Measurements from ENCODE around the gene WDR90.

Gene WDR90

DNA sequence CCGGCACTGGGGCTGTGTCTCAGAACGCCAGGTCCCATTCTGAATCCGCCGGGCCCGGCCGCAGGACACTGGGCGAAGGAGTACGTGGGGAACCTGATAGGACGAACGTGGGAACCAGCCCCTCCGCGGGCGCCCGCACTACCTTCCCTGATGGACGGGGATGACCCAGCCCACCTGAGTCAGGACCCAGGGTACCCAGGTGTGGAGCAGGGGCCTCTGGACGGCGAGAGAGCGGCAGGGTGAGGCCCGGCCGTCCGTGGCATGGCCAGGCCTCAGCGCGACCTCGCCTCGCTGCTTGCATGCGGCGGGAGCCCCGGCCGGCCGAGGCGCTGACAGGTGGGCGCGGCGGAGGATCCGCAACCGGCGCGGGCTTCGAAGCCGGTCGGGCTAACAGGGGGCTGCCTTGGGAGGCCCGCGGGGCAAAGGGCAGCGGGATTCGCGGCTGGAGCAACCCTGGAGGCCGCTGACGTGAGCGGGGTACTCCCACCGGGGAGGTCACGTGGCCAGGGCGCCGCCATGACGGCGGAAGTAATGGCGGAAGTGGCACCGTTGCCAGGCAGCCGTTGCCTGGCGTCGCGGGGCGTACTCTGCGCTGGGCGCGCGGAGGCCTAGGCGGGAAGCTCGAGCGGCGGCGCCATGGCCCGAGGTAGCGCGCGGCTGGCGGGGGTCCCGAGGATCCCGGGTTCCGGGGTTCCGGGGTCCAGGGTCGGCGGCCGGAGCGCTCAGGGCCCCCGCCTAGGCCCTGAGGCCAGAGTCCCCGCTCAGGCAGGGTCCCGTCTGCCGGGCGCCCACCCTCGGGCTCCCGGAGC, at the start of gene WDR90:
Gene WDR90 (plus strand): TSS at position 585 of the 809 bp plus-strand sequence. CDS start 52 bp downstream, at position 637.
- peak within 1 kb of the TSS; percentile 50 for H3K4me3 ChIP-seq (ENCODE audit: low read depth, low read length)

DNA sequence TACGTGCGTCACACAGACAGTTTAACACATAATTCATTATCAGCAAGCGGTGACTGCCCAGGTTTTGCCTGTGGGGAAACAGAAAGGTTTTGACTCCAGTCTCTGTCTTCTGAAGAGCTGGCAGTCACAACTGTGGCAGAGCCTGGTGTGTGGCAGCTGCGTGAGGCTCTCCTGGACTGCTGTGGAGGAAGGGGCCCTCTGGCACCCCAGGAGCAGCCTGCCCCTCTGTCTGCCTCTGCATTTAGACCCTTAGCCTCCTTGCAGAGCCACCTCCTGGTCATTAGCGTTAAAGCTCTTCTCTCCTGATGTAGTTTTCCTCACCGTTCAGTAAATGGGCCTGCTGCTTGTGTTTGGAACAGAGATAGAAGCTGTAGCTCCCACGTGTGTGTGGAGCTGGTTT, 48.4 kb upstream of the WDR90 start:
- no peak overlapping the region for H3K4me3 ChIP-seq (ENCODE audit: low read depth, low read length)

DNA sequence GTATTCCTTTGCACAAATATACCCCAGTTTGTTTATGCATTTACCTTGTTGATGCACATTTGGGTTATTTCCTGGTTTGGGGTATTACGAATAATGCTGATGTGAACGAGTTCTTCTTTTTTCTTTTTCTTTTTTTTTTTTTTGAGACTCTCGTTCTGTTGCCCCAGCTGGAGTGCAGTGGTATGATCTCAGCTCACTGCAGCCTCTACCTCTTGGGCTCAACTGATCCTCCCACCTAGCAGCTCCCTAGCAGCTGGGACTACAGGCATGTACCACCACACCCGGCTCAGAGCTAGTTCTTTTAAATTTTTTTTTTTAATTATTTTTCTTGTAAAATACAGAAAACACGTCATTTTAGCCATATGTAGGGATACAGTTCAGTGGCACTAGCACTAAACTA, 45.2 kb upstream of the WDR90 start:
- no peak overlapping the region for H3K4me3 ChIP-seq (ENCODE audit: low read depth, low read length)

DNA sequence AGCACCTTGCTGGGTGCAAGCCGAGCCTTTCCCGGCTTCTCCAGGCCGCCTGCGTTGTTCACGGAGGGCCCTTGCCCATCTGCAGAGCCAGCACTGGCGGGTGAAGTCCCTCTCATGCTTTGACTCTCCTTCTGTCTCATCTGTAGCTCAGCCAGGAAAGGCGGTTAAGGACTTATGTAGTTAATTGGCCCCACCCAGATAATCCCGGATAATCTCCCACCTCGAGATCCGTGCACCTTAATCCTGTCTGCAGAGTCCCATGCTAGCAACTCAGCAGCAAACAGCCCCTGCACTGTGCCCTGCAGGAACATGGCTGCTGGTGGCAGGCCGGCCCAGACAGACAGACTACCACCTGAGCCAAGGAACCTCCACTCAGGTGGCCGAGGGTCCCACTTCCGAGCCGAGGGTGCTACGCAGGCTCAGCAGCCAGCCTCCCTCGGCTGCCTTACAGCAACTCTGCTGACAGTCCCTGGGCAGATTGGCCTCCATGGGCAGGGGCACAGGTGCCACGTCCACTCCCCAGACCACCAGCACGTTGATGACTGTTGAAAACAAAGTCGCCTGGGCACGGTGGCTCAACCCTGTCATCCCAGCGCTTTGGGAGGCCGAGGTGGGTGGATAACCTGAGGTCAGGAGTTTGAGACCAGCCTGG, 42.4 kb upstream of the WDR90 start:
- H3K4me3 ChIP-seq (ENCODE audit: low read depth, low read length): no peak overlapping the region

DNA sequence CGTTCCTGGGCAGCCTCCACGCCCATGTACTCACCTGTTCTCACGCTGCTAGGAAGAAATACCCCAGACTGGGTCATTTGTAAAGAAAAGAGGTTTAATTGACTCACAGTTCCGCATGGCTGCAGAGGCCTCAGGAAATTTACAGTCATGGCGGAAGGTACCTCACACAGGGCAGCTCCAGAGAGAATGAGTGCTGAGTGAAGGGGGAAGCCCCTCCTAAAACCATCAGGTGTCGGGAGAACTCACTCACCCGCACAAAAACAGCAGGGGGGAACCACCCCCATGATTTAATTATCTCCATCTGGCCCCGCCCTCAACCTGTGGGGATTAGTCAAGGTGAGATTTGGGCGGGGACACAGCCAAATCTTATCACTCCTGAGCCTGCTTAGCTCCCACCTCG, 41.1 kb upstream of the WDR90 start:
- H3K4me3 ChIP-seq (ENCODE audit: low read depth, low read length): no peak overlapping the region

DNA sequence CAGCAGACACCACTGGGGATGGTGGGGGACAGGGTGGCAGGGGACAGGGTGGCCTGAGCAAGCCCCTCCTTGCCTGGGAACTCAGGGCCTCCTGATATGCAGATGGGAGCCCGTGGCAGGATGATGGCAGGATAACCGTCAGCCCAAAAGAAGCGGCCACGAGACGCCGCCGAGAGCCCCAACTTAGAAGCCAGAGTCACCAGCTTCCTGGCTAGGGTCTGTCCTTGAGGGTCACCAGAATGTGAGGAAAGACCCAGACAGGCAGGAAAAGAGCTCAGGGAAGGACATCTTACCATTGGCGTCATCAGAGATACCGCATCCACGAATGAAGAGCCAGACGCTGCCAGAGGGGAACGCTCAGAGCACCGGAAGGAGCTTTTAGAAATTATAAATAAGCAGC, 39.8 kb upstream of the WDR90 start:
- H3K4me3 ChIP-seq (ENCODE audit: low read depth, low read length): no peak overlapping the region

DNA sequence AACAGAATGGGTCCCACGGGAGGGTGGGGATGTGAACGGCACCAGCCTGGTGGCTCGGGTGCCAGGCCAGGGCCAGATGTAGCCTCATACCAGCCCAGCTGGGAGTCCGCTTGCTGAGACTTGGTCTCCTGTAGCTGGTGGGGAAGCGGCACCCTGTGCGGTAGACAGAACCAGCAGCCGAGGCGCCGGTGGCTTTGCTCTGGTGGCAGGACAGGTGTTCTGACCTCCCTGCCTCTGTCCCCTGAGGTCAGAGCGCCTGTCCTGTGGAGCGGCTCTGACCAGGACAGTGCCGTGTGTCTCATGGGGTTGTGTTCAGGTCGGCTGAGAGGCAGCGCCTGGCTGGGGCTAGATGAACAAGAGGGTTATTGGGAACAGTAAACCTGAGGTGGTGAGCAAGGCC, 39.2 kb upstream of the WDR90 start:
- H3K4me3 ChIP-seq (ENCODE audit: low read depth, low read length): no peak overlapping the region

DNA sequence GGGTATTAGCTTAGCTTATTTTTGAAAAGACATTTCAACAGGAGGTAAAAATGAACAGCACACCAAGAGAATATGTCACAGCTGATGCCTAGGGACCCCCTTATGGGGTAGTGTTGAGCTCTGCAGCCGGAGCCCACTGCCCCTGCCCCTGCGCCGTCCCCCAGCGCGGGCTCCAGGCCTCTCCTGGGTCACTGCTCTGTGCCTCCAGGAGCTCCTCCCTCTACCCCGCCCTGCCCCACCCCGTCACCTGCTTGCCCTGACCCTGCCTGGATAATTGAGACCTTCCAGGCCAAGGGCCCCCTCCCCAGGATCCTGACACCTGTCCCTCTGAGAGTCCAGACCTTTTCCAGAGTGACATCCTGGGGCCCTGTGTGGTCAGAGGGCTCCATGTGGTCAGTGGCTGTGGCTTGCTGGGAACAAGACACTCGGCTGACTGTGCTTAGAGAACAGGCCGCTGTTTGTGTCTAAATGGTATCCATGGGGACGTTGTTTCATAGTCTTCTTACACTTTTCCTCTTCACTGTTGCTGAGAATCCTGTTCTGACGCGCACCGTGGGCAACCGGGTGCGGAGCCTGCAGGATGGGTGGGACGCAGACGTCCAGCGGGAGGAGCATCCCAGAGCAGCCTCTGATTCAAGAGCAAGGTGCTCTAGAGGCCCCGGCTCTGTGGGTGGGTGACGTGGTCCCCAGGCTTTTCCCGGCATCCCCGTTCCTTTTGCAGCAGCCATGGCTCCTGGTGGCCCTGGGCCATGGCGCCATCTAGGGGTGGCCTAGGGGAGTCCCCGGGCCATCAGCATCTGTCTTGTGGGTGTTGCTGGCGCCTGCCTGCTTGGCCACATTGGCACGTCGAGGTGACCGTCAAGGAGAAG, 38.4 kb upstream of the WDR90 start:
- H3K4me3 ChIP-seq (ENCODE audit: low read depth, low read length): no peak overlapping the region

DNA sequence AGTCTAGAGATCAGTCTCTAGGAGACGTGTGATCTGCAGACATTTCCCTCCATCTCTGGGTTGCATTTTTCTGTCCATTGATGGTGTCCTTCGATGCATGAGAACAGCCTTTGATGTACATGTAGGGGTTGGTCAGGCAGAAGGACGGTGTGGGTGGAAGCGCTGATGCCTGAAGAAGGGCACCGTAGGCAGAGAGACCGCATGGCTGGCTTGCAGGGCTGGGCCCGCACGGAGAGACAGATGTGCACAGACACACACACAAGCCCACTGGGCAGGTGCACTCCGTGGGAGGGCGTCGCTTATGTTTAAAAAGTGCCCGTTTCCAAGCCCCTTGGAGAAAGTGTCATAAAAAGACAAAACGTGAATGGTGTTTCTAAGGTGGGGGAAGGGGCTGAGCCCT, 34.0 kb upstream of the WDR90 start:
- H3K4me3 ChIP-seq (ENCODE audit: low read depth, low read length): no peak overlapping the region

DNA sequence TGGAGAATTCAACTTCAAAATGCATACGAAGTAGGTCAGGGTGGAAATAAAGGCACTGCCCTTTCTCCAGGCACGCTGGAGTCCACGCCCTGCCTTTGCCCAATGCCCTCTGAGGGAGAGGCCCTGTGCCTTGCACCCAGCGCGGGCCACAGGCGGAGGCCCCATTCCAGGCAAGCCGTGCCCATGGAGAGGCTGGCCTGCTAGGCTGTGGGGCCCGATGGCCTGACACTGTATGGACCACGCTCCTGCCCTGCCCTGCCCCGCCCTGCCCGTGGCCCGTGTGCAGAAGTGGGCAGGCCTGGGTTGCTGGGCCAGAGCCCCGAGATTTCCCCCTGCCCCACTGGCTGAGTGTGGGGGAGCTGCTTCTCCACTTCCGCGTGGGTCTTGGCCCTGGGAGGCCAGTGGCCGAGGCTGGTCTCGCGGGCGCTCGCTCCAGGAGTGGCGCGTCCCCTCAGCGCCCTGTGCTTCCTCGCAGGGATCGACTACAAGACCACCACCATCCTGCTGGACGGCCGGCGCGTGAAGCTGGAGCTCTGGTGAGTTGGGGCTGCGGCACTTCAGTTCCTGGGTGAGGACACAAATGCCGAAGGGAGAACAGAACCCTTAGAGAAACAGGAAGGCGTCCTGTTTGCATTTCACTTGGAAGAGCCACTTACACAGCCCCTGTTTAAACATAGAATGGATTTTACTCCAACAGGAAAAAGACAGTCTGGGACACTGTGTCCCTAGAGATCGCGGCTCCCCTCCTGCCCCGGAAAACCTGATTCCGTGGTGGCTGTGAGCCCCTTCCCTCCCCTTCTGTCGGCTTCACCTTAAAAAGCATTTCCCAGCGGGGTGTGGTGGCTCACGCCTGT, 32.2 kb upstream of the WDR90 start:
- H3K4me3 ChIP-seq (ENCODE audit: low read depth, low read length): no peak overlapping the region

DNA sequence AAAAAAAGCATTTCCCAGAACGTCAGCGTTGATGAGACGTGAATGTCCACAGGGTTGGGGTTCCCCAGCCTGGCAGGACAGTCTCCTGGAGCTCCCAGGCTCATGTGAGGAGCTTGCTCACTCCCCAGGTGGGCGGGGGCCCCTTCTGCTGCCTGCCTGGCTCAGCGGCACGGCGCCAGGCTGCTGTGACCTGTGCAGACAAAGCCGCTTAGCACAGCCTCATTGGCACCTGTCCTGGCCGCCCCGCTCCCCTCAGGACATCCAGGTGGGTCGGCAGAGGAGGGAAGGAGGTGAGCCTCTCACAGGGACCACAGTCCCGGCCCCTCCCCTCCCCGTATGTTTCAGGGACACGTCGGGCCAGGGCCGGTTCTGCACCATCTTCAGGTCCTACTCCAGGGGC, 31.3 kb upstream of the WDR90 start:
- H3K4me3 ChIP-seq (ENCODE audit: low read depth, low read length): no peak overlapping the region

DNA sequence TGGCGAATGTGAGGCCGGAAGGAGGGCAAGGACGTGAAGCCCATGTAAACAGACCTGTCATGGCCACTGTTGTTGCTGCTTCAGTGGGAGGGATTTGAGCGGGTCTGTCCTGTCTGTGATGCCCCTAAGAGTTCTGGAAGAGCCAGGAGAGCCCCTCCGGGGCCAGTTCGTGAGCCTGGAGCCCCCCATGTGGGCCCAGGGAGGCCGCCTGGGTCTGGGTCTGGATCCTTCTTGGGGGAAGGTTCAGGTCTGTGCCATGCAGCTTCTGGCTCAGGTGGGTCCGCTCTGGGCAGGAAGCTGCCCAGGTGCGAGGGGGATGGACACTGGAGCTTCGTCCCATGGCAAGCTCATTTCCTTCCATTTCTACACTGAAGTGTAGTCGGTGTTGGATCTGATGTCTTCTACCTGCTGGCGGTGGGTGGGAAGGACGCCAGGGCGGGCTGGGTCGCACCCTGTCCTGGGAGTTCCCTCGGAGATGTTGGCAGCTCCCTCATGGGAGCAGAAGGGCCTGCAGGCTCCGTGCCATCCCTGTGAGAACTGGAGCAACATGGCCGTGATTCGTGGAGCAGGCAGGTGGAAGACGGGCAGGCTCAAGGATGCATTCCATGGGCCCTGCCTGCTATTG, 29.6 kb upstream of the WDR90 start:
- no peak overlapping the region for H3K4me3 ChIP-seq (ENCODE audit: low read depth, low read length)

DNA sequence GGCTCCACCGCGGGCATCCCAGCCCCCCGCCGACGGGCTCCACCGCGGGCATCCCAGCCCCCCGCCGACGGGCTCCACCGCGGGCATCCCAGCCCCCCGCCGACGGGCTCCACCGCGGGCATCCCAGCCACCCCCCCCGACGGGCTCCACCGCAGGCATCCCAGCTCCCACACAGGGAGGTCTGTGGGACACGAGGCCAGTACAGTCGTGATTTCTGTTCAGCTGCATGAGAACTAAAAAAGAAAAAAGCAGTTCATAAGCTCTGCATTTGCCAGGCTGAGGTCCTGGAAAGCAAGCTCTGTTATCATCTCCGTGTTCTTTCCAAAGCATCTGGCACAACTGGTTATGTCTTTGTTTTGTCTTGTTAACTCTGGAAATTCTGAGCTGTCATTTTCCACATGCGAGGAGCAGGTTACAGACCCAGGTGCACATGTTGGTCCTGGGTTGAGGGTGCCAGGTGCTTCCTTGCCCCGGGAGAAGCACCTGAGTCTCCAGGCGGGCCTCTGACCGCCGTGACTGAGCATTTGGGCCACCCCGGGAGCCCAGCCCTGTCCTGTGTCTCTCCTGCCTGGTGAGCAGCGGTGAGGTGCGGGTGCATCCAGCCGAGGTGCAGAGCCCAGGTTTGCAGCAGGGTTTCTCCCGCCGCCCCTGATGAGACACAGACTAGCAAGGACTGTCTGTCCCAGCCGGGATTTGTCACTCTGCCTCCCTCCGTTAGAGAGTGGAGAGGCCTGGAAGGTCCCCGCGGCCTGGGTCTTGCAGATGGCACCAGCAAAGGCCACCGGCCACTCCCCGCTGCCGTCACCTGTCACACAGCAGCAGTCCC, 28.3 kb upstream of the WDR90 start:
- H3K4me3 ChIP-seq (ENCODE audit: low read depth, low read length): no peak overlapping the region

DNA sequence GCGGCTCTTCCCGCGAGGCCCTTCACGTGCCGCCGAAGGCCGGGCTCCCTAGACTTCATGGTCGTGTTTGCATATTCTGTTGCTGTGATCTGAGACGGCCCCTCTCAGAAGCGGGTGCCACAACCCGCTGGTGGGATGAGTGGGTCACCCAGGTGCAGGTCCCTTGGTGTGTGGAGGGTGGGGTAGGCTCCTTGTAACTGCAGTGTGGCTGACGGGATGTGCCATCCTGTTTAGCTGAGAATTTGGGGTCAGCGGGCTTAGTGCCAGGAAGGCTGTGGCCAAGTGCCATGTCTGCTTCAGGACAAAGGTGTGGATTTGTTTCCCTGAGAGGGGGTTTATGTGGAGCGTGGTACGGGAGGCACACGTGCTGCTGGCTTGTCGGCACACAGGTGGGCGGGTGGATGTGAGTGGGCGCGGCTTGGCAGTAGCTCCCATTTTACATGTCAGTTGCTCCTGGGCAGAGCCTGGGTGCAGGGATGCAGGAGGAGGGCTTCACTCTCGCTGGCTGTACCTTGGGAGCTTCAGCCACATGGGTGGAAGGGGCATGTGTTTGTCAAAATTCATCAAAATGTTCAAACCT, 27.5 kb upstream of the WDR90 start:
- no peak overlapping the region for H3K4me3 ChIP-seq (ENCODE audit: low read depth, low read length)

DNA sequence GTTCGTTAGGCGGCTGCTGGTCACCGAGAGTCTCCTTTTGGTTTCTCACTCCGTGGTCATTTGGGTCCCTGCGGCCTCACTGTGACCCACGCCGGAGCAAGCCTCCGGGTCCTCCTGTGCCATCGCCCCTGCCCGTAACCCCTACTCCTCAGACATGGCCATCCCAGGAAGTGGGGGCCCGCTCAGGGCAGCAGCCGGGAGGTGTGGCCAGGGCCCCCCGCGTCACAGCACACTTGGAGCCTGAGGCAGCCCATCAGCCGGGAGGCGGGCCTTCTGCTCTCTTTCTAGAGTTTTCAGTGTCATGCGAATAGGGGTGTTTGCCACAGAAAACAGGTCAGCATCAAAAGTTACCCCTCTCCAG, 26.3 kb upstream of the WDR90 start:
- H3K4me3 ChIP-seq (ENCODE audit: low read depth, low read length): no peak overlapping the region

DNA sequence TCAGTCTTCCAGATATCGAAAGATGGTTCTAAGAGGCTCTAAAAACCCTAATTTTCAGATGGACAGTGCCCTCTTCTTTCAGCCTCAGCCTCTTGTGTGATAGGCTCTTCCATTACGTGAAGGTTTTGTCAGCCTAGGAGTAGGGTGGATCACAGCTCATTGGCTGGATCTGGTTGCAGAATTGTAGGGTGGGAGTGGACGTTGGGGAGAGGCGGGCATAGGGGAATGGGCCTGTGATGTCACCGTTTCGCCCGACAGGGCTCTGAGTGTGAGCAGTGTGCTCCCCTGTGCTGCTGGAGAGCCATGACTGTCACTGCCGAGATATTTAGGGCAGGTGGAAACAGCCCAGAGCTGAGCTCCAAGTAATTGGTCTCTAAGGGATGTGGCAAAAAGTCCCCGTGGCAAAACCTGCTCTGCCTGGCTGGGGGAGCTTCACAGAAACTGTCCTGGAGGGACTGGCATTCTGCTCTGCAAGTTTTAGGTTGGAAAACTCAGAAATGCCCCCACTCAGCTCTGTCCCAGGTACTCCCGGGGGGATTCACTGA, 24.6 kb upstream of the WDR90 start:
- H3K4me3 ChIP-seq (ENCODE audit: low read depth, low read length): no peak overlapping the region

DNA sequence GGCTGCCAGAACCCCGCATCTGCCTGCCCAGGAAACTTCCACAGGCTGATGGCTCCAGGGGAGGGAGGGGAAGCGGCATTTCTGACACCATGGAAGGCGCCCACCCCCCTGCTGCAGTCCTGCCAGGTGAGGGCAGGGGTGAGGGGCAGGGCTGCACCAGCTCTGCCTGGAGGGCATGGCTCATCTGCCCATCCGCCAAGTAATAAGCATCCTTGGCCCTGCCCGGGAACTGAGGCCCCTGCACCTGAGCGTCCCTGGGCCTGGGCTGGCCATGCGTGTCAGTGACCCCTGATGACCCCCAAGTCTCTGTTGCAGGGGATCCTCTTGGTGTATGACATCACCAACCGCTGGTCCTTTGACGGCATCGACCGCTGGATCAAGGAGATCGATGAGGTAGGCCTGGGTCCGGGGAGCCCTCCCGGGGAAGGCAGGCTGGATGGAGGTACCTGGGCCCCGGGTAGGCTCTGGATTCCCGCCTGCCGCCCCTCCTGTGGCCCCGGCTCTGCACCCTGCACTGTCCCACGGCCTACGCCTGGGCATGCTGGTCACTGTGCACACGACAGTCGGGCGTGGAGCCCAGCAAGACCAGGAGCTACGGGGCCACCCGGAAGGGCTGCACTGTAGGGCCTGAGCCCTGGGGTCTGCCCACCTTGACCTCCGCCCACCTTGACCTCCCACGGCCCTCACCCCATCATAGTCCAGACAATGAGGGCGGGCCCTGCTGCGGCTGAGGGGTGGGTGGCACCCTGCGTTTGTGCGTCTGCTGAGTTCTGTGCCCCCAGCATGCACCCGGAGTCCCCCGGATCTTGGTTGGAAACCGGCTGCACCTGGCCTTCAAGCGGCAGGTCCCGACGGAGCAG, 23.8 kb upstream of the WDR90 start:
- no peak overlapping the region for H3K4me3 ChIP-seq (ENCODE audit: low read depth, low read length)
